ENCODE data around the gene IGSF21.

IGSF21 gene

GRCh38 chr1:18100491-18101063 lies 7.0 kb upstream of the IGSF21 start:
- H3K79me2 ChIP-seq: no peaks in the 10 kb centered on the region
- H3K4me1 ChIP-seq: no peaks in the 10 kb centered on the region
- no peak overlapping the region for H3K4me2 ChIP-seq (ENCODE audit: low read length)
- H3K4me3 ChIP-seq (ENCODE audit: low read depth, low read length): no peak overlapping the region
- H3K27me3 ChIP-seq (ENCODE audit: control insufficient read depth, insufficient read depth, low read length): no peaks in the 10 kb centered on the region
- H3K9me3 ChIP-seq (ENCODE audit: control insufficient read depth, low read length): no peaks in the 10 kb centered on the region
- TF ChIP-seq, protein P1, sequence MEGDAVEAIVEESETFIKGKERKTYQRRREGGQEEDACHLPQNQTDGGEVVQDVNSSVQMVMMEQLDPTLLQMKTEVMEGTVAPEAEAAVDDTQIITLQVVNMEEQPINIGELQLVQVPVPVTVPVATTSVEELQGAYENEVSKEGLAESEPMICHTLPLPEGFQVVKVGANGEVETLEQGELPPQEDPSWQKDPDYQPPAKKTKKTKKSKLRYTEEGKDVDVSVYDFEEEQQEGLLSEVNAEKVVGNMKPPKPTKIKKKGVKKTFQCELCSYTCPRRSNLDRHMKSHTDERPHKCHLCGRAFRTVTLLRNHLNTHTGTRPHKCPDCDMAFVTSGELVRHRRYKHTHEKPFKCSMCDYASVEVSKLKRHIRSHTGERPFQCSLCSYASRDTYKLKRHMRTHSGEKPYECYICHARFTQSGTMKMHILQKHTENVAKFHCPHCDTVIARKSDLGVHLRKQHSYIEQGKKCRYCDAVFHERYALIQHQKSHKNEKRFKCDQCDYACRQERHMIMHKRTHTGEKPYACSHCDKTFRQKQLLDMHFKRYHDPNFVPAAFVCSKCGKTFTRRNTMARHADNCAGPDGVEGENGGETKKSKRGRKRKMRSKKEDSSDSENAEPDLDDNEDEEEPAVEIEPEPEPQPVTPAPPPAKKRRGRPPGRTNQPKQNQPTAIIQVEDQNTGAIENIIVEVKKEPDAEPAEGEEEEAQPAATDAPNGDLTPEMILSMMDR (IDR thresholded peaks at IDR 0.05): peak; percentile 50
- H3K27ac ChIP-seq: no peak overlapping the region
- no peak overlapping the region for H3K9ac ChIP-seq
- H3K36me3 ChIP-seq (ENCODE audit: control insufficient read depth, insufficient read depth, low read length): no peaks in the 10 kb centered on the region
- no peak overlapping the region for H2AFZ ChIP-seq

DNA sequence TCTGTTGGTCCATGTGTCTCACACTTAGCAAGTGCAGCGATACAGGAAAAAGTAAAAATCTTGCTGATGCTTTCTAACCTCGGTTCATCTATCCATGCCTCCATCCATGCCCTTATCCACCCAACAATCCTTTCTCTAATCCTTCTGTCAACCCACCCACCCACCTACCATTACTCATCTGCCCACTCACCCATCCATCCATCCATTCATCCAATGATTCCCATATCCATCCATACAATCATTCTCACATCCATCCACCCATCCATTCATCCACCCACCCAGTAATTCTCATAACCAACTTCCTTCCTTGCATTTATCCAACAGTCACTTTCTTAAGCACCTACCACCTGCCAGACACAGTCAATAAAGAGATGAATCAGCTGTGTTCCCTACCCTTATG lies 6.1 kb upstream of the IGSF21 start:
- no peaks in the 10 kb centered on the region for H3K4me1 ChIP-seq
- H3K9ac ChIP-seq: no peak overlapping the region
- no peak overlapping the region for H3K4me2 ChIP-seq (ENCODE audit: low read length)
- no peak overlapping the region for H2AFZ ChIP-seq
- no peaks in the 10 kb centered on the region for H3K36me3 ChIP-seq (ENCODE audit: control insufficient read depth, insufficient read depth, low read length)
- H3K79me2 ChIP-seq: no peaks in the 10 kb centered on the region
- H3K27ac ChIP-seq: no peak overlapping the region
- H3K4me3 ChIP-seq (ENCODE audit: low read depth, low read length): no peak overlapping the region
- H3K27me3 ChIP-seq (ENCODE audit: control insufficient read depth, insufficient read depth, low read length): no peaks in the 10 kb centered on the region
- H3K9me3 ChIP-seq (ENCODE audit: control insufficient read depth, low read length): no peaks in the 10 kb centered on the region
- TF ChIP-seq, protein P1 (IDR thresholded peaks at IDR 0.05): no peak

- peaks cover 5% of the 10 kb centered on the region for H3K27me3 ChIP-seq (ENCODE audit: control insufficient read depth, insufficient read depth, low read length)
- TF ChIP-seq, protein P1 (IDR thresholded peaks at IDR 0.05): no peak
- H3K27ac ChIP-seq: no peak overlapping the region
Measured at GRCh38 chr1:18103788-18104421, 3.7 kb upstream of the IGSF21 start.

DNA sequence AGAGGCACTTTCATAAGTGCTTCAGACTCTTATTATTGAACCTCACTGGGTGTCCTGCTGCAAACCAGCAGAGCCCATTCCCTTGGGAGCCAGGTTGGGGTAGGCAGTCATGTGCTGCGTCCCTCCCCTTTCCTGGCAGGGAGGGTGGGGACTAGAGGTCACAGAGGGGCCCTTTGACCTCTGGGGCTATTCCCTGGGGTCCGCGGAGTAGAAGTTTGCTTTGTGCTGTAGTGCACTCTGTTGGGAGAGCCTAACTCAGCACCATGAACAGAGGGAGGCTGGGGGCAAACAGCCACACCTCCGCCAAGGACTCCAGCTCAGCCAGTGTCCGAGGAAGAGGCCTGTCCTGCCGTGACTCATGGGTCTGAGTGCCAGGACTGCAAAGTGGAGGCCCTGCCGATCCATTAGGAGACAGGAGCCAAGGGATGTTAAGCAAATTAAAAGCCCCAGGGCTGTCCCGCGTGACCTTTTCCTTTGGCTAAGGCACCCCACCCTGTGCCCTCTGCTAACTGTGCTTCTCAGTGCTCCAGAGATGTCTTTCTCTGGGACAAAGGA lies 3.0 kb upstream of the IGSF21 start:
- H3K27me3 ChIP-seq (ENCODE audit: control insufficient read depth, insufficient read depth, low read length): peaks cover 5% of the 10 kb centered on the region
- no peak overlapping the region for H3K27ac ChIP-seq
- H3K9ac ChIP-seq: no peak overlapping the region
- no peak overlapping the region for H2AFZ ChIP-seq
- H3K36me3 ChIP-seq (ENCODE audit: control insufficient read depth, insufficient read depth, low read length): no peaks in the 10 kb centered on the region
- no peaks in the 10 kb centered on the region for H3K4me1 ChIP-seq
- no peaks in the 10 kb centered on the region for H3K79me2 ChIP-seq
- TF ChIP-seq, protein P1 (IDR thresholded peaks at IDR 0.05): no peak
- no peak overlapping the region for H3K4me3 ChIP-seq (ENCODE audit: low read depth, low read length)
- H3K4me2 ChIP-seq (ENCODE audit: low read length): no peak overlapping the region
- no peaks in the 10 kb centered on the region for H3K9me3 ChIP-seq (ENCODE audit: control insufficient read depth, low read length)

More at GRCh38 chr1:18103788-18104421, 3.7 kb upstream of the IGSF21 start:
- Histone ChIP-seq H3K9me3 (ENCODE audit: control insufficient read depth, low read length) (no peaks in the 10 kb centered on the region), H3K9ac (no peak overlapping the region), H3K79me2 (no peaks in the 10 kb centered on the region), H3K4me3 (ENCODE audit: low read depth, low read length) (no peak overlapping the region), H3K36me3 (ENCODE audit: control insufficient read depth, insufficient read depth, low read length) (no peaks in the 10 kb centered on the region), H3K4me1 (no peaks in the 10 kb centered on the region), H3K4me2 (ENCODE audit: low read length) (no peak overlapping the region), H2AFZ (no peak overlapping the region)
